Measurements from ENCODE around the gene THAP8.

DNA sequence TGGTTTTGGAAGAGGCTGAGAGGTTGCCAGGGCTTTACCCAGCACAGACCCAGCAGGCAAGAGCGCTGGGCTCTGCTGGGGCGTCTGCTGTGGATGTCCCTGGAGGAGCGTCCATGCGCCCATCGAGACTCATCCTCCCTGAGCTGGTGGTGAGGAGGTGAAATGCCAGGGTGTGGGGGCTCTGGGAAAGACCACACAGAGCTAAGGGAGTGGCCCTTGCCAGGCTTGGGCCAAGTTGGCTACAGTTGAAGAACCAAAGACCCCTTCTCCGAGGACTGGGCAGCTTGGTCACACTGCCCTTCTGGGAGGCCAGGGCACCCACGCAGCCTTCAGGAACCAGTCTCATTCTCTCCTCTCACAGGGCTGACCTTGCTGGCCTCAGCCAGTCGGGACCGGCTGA lies 32.2 kb upstream of the THAP8 start:
- TF ChIP-seq, protein P1, sequence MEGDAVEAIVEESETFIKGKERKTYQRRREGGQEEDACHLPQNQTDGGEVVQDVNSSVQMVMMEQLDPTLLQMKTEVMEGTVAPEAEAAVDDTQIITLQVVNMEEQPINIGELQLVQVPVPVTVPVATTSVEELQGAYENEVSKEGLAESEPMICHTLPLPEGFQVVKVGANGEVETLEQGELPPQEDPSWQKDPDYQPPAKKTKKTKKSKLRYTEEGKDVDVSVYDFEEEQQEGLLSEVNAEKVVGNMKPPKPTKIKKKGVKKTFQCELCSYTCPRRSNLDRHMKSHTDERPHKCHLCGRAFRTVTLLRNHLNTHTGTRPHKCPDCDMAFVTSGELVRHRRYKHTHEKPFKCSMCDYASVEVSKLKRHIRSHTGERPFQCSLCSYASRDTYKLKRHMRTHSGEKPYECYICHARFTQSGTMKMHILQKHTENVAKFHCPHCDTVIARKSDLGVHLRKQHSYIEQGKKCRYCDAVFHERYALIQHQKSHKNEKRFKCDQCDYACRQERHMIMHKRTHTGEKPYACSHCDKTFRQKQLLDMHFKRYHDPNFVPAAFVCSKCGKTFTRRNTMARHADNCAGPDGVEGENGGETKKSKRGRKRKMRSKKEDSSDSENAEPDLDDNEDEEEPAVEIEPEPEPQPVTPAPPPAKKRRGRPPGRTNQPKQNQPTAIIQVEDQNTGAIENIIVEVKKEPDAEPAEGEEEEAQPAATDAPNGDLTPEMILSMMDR (conservative IDR thresholded peaks at IDR 0.05; ENCODE audit: low read depth, low read length), result no peak
- TF ChIP-seq EZH2 (IDR thresholded peaks at IDR 0.05; ENCODE audit: borderline replicate concordance, low read depth, low read length, poor library complexity, severe bottlenecking), result no peak

Data from A673 (cell line).